ENCODE measurements around the gene MYH9.
A peak's percentile ranks its signal among the peaks of the same experiment; 100 is the strongest.

Gene MYH9

DNA sequence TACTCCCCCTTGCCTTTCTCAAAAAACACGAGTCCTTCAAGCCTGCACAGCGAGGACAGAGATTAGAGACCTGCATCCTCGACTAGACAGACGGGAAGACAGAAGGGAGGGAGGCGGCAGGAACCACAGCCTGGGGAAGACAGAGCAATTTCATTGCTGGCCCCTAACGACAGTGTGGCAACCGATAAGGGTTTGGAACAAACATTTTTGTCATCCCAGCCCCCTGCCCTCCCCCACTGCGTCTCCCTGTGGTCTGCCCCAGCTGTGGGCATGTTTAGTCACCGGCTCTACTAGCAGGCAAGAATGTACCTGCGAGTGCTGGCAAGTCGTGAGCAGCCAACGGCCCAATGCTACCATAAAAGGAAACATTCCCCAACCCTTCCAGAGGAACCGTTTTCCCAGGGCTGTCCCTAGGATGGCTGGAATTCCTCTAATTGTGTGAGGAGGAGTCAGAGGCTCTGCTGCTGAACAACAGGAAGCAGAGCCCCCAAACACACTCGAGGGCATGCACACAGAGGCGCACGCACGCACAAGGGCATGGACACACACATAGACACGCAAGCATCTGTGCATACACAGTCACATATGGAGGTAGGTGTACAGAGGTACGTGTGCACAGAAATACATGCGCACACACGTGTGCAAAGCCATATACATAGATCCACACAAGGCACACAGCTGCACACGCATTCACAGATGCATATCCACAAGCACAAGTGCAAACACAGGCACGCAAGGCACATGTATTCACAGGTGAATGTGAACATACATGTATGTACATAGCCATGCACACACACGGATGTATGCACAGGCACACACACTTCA, 58.3 kb downstream of the MYH9 start:
- DNase-seq: peak; percentile 92

DNA sequence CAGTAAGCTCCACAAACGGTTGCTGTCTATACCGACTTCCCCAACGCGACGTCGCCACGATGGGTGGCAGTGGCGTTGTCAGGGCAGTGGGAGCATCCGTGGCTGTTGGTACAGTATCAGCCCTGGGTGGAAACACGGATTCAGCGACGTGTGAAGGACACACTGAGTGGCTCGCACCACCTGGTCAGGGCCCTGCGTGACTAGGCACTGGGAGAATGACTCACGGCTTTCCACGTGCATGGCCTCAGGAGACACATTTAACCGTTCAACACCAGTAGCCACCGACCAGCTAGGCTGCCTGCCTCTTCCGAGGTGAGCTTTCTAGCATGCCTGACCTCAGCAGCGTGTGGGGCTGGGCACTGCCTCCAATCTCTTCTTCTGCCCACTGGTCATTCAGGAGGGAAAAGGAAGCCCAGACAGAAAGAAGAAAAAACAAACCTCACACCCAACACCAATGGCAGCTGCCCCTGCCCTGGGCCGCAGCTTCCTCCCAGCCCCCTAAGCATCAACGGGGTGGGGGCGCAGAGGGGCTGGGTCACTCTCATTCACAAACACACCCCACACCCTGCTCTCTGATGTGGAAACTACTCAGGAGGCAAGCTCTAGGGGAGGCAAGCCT, 59.0 kb downstream of the MYH9 start:
- DNase-seq: peak; percentile 69

DNA sequence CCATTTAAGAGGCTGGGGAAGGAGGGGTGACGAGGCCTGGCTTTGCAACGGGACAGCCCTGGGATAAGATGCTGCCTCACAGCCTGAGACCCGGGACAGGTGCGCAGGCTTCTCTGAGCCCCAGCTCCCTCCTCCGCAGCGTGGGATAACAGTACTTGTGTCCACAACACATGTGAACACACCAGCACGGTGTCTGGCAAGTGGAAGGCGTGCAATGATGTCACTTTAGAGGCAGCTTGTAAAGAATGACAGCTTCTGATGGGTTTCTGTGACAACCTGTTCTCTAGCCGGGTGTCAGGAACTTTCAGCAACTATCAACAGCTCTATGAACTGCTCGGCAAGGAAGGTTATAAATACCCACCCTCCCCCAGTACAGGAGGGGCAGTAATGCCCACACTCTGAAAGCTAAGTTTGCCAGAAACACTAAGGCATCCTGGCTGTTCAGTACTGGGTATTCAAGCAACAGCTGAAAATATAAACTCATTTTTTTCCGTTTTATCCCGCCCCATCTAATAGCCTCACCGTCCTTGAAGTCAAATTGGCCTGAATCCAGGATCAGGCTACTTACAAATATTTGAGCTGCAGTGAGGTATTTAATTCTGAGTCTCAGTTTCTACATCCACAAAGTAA, 59.7 kb downstream of the MYH9 start:
- DNase-seq: no peak

DNA sequence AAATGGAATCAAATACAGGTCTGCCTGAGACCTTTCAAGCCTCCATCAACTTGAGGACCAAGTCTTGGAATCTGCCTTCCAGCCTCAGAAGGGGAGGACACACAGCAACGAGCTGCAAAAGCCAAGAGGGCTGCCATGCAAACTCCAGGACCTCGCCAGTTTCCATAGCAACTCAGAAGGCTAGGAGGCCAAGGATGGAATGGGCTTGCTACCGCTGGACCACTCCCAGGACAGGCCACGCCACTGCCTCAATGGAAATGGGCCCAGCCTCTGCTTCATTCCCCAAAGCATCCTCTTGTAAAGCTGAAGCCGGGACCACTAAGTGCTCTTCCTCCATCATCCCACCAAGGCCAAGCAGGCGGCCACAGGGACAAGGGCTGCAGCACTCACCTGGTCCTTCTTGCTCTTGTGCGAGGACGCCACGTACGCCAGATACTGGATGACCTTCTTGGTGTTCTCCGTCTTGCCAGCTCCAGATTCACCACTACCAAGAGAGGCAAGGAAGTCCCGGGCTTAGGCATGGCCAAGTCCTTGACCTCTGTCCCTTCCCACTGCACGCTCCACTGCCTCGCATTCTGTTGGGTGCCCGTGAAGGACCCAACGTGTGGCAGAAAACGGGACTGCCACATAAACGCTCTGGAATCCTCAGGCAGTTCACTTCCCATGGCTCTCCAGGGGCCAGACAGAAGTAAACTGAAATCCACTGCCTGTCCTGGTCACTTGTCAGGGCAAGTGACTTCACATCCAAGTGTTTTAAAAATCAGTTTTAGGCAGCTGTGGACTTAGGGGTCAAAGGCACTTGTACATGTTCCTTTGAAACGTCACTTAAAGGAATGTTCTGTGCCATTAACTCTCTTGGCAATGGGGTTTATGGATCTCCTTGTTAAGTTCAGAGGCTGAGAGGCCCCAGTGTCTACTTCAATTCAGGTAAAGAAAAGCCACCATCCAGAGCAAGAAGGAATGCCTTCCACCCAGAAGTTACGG, 61.3 kb downstream of the MYH9 start:
- no peak for DNase-seq

DNA sequence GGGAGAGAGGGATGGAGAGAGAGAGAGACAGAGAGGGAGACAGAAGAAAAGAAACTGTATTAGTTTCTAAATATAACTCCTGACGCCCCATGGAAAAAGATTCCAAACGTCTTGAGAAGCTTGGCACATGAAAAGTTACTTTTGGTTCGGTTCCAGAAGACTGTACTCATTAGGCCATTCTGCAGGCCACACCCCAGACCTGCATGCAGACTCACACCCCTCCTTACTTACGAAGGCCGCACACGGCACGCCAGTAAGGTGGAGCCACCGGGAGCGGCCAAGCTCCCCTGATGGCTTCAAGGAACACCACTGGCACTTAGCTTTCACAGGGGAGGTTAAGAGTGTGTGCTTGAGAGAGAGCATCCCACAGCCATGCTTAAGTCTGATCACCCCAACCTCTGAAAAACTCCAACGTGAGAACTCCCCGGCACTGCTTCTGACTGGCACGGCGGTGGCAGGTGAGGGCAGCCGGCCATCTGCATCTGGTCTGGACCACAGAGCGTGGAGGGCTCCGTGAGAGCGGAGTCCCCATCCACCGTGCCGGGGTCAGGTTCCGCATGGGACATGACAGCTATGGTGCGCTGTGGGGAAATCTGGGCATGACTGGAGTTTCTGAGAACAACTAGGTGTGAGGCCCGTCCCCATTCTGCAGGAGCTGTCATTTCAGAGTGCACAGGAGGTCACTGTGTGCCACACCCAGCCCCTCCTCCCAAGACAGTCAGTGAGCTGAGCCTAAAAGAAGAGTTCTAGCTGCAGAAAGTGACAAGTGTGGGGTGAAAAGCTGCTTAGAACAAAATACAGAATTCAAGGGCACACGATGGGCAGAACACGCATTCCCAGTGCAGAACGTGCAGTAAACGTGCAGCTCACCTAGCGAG, 62.4 kb downstream of the MYH9 start:
- no peak for DNase-seq

DNA sequence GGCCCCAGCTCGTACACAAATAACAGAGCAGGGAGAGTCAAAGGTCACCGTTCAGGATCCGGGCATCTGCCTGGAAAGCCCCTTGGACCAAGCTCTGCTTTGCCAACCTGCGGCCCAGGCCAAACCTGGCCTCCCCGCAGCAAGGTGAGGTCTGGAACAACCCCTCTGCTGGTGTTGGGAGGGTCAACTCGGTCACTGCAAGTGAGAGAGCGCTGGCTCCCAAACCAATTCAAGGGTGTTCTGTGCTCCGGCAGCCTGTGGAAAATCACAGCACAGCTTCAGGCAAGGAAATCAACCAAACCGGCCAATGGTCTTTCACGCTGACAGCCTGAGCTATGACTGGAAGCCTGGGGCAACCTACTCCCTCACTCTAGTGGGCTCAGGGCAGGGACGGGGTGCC, 63.4 kb downstream of the MYH9 start:
- DNase-seq: no peak

DNA sequence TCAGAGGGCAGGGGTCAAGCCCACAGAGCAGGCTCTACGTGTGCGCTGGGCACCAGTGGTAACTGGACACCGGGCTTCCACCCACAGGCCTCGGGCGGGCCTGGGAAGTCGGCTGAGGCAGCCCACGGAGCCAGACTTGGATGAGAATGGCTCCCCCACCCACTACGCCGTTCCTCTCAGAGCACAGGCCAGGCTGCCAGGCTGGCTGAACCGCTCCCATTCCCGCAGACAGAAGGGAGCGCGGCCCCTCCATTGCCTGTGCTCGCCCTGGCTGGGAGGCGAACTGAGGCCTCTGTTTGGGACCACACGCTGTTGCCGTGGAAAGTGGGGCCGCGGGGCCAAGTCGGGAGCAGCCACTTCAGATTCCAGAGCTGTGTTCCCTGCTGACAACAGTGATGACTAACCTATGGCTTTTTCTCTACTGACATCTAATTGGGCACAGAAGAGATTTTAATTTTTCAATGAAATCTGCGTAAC, 63.9 kb downstream of the MYH9 start:
- no peak for DNase-seq

DNA sequence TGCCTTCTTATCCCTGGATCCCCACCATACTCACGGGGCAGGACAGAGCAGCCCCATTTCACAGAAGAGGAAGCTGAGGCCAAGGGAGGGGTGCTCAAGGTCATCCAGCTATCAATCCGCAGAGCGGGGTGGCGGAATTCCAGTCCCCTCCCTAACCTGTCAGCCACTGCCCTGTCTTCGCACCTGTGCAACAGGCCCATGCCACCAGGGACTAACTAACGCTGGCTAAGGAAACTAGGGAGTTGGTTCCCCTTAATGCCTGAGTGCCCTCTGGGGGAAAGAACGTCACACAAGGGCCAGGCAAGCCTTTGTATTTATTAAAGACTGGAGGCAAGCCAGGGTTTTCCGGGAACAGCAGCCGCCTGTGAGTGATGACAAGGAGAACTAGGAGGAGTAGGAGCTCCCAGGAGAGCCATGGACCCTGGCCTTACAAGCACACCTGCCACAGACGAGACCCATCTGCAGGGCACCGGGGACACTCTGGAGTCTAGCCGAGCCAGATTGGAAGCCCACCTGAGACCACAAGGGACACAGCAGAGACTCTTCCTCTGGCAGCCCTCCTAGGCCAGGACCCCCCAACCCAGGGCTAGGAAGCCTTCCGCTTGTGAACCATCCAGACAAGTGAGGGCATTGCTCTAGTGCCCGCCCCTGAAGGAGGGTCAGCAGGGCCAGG, 64.4 kb downstream of the MYH9 start:
- DNase-seq: no peak

DNA sequence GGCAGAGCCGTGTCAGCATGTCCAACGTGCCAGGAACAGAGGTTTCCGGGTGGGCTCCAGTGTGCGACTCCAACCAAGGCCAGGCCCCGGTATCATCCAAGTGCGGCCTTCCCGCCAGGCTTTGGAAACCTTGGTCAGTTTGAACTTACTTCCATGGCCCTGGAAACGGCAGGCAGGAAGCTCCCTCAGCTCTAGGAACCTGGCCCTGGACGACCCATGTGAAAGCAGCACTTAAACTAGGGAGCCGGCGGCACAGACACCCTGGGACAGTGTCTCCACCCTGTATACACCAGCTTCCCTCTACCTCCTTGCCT, 65.2 kb downstream of the MYH9 start:
- no peak for DNase-seq

DNA sequence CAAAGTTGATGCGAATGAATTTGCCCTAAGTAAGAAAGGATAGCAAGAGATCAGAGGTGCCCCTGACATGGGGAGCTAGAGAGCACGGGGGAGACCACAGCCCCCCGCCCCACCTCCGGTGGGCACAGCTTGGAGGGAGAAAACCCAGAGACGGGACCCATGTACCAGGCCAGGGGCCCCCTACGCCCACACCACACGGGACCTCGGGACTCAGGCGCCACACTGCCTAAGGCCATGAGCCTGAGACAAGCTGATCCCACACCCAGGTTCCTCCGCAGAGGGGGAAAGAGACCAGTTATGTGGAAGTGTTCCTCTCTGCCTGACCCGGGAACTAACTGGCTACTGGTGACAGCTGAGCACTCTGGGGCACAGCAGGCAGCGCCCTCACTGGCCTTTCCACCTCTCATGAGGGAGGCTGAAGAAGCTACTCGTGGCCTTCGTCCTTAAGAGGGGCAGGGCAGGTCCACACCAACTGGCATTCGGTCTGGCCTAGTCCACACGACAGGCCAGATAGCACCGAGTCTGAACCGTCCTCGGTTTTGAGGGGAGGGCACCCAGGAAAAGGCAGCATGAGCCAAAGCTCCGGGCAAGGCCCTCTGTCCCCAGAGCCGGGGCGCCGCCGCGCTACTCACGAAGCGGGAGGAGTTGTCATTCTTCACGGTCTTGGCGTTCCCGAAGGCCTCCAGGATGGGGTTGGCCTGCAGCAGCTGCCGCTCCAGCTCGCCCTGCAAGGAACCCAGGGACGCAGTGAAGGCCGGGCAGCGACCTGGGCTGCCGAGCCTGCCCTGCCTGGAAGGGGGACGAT, 65.8 kb downstream of the MYH9 start:
- no peak for DNase-seq

DNA sequence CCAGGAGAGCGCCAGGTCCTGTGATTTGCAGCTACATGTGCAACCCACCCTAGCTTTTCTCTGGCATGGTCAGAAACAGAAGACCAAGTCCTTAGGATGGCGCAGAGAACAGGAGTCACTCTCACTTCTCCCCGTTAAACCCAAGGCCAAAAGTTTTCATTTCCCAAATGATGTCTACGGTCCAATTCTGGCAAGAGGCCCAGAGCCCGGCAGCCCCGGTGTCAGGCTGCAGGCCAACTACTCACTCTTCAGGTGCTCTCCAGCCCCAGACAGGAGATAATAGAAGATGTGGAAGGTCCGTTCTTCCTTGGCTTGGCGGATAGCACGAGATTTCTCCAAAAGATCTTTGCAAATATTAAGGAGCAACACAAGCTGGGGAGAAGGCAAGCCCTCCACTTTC, 67.2 kb downstream of the MYH9 start:
- no peak for DNase-seq

DNA sequence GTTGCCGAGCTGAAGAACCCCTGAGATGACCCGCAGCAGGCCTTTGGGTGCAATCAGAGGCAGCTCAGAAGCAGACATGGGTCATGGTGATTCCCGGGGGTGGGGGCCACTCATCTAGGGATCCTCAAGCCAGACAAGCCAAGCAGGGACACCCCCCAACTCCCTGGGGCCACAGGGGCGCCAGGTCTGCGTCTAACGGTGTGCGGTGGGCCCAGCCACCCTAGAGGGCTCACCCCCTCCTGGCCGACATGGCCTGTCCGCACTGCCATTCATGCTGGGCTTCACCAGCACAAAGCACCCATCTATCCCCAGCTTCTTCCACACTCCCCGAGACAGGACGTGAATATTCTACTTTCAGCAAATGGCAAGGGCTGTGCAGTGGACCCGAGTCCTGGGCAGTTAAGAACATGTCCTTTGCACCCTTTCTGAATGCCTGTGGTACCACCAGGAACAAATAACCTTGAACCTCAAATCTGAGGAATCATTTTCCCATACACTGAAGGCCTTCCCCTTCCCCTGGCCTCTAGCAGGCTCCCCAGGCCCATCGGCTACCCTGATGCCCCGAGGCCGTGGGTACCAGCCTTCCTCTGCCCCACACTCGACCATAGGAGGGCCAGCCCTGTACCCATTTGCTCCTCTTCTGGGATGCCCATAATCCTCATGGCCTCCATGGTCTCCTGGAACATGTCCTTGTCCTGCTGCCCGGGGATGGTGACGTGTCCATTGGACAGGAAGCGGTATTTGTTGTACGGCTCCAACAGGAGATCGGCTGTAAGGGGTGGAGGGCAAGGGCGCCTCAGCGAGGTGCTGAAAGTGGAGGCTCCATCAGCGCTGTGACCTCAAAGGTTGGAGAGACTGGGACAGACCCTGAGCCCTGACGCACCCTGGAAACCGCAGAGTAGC, 67.9 kb downstream of the MYH9 start:
- DNase-seq: no peak

DNA sequence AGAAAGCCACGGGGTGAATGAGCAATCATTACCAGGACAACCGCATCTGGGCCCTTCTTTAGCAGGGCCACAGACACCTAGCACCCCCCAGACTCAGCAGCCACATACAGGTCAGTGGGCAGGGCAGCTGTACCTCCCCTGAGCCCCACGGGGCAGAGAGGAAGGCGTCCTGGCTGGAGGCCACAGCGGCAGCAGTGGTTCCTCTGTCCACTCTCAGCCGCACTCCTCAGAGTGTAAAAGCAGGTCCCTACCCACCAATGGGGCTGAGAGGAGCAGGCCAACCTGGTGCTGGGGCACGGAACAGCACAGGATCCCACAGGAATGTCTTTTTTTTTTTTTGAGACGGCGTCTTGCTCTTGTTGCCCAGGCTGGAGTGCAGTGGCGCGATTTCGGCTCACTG, 69.3 kb downstream of the MYH9 start:
- DNase-seq: no peak

DNA sequence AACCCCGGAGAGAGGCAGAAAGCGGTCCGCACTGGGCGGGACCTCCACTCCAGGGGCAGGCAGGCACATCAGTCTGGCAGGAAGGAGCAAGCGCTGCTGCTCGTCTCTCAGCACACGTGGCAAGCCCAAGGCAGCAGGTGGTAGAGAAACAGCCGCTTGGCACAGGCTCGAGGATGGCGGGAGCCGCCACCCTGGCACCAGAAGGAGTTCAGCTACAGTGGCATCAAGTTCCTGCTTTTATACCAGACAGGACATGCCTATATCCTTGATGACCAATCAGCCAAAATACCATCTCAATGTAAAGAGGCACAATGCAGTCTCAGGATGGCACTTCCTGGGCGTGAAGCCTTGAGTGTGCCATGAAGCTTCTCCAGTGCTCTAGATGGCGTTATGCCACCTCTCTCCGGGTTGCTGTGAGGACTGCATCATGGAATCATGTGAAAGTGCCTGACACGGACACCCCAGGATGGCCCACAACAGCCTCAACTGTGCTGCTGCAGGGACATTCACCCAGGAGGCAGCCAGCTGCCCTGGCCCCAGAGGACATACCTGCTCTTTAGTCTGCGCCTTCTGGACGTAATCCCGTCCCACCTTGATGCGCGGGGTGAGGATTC, 70.0 kb downstream of the MYH9 start:
- no peak for DNase-seq

DNA sequence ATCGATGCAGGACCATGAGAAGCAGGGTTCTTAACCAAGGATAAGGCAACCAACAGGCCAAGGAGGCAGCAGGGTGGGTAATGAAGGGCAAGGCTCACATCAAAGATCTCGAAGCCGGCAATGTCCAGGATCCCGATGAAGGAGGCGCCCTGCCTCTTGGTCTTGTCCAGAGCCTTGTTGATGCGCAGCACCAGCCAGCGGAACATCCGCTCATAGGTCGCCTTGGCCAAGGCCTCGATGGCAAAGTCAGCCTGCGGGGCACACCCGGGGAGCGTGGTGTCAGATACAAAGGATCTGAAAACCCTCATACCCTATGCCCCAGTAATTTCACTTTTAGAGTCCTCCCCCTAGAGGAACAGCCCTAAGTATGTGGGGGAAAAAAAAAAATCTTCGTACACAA, 71.3 kb downstream of the MYH9 start:
- no peak for DNase-seq

DNA sequence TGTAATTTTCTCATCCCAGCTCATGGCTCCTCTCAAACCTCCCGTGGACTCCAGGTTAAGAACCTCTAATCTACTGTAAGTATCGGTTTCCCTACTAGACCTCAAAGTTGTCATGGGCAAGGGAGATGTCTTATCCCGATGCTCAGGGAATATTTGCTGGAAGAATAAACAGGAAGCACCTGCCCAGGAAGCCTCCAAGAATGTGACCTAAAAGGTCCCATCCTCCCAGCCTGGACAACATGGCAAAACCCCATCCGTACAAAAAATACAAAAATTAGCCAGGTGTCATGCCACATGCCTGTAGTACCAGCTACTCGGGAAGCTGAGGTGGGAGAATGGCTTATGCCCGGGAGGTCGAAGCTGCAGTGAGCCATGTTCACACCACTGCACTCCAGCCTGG, 72.4 kb downstream of the MYH9 start:
- DNase-seq: no peak

DNA sequence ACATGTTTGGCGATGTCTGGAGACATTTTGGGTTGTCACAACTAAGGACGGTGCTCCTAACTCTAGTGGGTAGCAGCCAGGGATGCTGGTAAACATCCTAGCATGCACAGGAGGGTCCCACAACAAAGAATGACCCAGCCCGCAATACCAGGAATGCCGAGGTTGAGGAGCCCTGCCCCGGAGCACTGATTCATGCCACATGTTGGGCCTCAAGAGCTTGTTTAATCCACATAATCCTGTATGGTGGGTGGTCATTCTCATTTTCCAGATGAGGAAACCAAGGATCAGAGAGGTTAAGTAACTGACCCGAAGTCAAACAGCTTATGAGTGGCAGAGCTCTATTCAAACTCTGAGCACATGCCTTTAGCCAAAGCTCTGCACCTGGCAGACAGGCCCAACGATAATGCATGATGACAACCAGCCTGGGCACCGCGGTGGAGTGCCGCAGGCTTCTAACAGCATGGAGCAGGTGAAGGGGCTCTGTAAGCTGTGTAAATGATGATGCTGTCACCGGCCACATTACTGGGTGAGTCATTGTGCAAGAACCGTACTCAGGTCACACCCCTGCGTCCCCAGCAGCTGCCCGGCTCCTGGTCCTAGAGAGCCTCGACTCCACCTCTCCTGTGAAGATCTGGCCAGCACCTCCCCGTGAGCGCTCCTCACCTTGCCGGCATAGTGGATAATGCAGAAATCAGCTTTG, 76.2 kb downstream of the MYH9 start:
- no peak for DNase-seq

DNA sequence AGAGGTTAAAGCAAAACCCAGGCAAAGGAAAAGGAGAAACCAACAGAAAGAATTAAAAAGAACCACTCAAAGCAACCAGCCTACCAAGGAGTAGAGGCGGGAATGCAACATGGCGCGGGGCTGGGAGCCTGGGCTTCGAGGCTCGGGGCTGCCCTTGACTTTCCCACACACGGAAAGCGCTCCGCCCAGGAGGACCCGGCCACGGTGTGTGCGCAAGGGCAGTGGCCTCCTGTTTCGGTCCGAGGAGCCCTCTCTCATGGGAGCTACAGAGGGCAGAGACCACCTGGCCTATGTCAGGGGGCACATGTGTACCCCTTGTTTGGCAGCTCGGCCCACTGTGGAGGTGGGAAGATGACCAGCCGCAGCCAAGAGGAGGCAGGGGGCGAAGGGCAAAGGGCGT, 78.9 kb downstream of the MYH9 start:
- no peak for DNase-seq
